Esophagus squamous epithelium (tissue), 4 donors: ENCODE results near the gene CCNL1.

Source experiments
- POLR2A ChIP-seq, 4 donors: fragments of 450-650 bp; IDR thresholded peaks; one replicate each; pipeline ENCODE4 v1.6.1; 2017; ENCODE audit warnings: antibody characterized with exemption in 4 of 4, mild to moderate bottlenecking in 4 of 4, moderate library complexity in 3 of 4
- TF ChIP-seq, protein P1 (sequence below), 6 experiments: fragments of 450-650 bp in 4 of 6; fragments of 200-600 bp in 2 of 6; sonication (generic) in 2 of 6; IDR thresholded peaks; one replicate each; pipeline ENCODE4 v1.5.1; 2016 to 2019; ENCODE audit warnings: antibody characterized with exemption in 6 of 6, mild to moderate bottlenecking in 4 of 6, moderate library complexity in 4 of 6

DNA sequence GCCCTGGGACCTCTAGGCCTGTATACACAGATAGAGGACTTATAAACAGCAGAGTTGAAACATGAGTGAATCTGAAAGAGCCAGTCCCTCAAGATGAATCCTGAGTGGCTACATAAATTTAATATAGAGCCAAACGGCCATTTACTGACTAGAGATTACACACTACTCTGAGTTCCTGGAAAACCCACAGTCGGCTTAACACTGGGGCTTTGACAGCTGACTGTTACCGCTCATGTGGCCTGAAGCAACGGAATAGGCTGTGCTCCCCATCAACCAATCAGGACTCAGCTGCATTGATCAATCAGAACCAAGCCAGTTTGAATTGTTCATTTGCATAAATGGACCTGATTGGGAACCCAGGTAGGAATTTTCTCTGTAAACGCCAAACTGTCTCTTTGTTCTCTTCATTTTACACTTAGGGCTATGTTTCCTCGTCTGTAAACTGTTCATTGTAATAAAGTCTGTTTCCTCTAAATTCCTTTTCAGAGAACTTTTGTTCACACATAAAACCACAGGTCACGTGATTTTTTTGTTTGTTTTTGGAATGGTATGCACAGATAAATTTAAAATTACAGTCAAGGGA is 40.5 kb downstream of the CCNL1 start:
- TF ChIP-seq, protein P1, sequence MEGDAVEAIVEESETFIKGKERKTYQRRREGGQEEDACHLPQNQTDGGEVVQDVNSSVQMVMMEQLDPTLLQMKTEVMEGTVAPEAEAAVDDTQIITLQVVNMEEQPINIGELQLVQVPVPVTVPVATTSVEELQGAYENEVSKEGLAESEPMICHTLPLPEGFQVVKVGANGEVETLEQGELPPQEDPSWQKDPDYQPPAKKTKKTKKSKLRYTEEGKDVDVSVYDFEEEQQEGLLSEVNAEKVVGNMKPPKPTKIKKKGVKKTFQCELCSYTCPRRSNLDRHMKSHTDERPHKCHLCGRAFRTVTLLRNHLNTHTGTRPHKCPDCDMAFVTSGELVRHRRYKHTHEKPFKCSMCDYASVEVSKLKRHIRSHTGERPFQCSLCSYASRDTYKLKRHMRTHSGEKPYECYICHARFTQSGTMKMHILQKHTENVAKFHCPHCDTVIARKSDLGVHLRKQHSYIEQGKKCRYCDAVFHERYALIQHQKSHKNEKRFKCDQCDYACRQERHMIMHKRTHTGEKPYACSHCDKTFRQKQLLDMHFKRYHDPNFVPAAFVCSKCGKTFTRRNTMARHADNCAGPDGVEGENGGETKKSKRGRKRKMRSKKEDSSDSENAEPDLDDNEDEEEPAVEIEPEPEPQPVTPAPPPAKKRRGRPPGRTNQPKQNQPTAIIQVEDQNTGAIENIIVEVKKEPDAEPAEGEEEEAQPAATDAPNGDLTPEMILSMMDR (IDR thresholded peaks at IDR 0.05): no peak
- TF ChIP-seq POLR2A (IDR thresholded peaks at IDR 0.05): no peak
